H1 (cell line): ENCODE data around the gene KRT81. TPM values are rescaled to one million over a fixed set of nuclear protein-coding genes. Genes with fewer than 3 reads are reported as not detected.

Source experiments
- CTCF ChIA-PET: fragments of 300-600 bp; sonication (Branson Sonifier 250); formaldehyde crosslinking; loops from one replicate; lab custom pipeline; 2021; ENCODE audit not compliant: partially characterized antibody; lab: Charles Lee
- POLR2A ChIA-PET: fragments of 300-600 bp; sonication (Branson Sonifier 250); formaldehyde crosslinking; loops from one replicate; lab custom pipeline; 2021; ENCODE audit warnings: inconsistent platforms; ENCODE audit not compliant: partially characterized antibody; lab: Charles Lee
- DNase-seq, 2 experiments: peaks; one replicate each; pipeline versions ENCODE4 v3.0.0 to v3.0.0-alpha.2; 2010 to 2022; ENCODE audit warnings: low spot score in 2 of 2, low read depth in 1 of 2, mixed read lengths in 1 of 2
- FAIRE-seq: peaks from 2 replicates; lab custom pipeline; 2011; peaks lifted over from hg19 to GRCh38; lab: Jason Lieb, UNC
- H2AFZ ChIP-seq: 2 replicates; pipeline ENCODE4 v1.8.1; 2012; ENCODE audit warnings: low read length, inconsistent platforms
- H2AK5ac ChIP-seq: 2 replicates; pipeline ENCODE4 v1.6.1; 2013; ENCODE audit warnings: low read depth, low read length
- H2BK120ac ChIP-seq: replicated peaks from 2 replicates; pipeline ENCODE3; 2013; ENCODE audit warnings: low read depth, low read length, inconsistent platforms
- H2BK12ac ChIP-seq: 2 replicates; pipeline ENCODE4 v1.6.1; 2013; ENCODE audit warnings: low read depth, low read length
- H2BK15ac ChIP-seq: 2 replicates; pipeline ENCODE4 v1.6.1; 2013; ENCODE audit warnings: low read length
- H2BK20ac ChIP-seq: 2 replicates; pipeline ENCODE4 v1.6.1; 2013; ENCODE audit warnings: low read length
- H2BK5ac ChIP-seq: 2 replicates; pipeline ENCODE4 v1.6.1; 2013; ENCODE audit warnings: low read depth, low read length
- H3K14ac ChIP-seq: 2 replicates; pipeline ENCODE4 v1.6.1; 2013; ENCODE audit warnings: inconsistent platforms; ENCODE audit not compliant: insufficient read length
- H3K18ac ChIP-seq: 2 replicates; pipeline ENCODE4 v1.6.1; 2013; ENCODE audit warnings: low read length; ENCODE audit errors: extremely low read depth
- H3K23ac ChIP-seq: 2 replicates; pipeline ENCODE4 v1.6.1; 2013; ENCODE audit warnings: inconsistent platforms; ENCODE audit not compliant: insufficient read length
- H3K23me2 ChIP-seq: 2 replicates; pipeline ENCODE4 v1.6.1; 2013; ENCODE audit warnings: low read depth, low read length
- H3K27ac ChIP-seq: 2 replicates; pipeline ENCODE4 v1.6.1; 2011; ENCODE audit warnings: low read depth, low read length, inconsistent platforms
- H3K27me3 ChIP-seq, 4 experiments: replicated peaks in 1 of 4; 1 replicate in 1 of 4; 2 replicates in 3 of 4; pipeline versions ENCODE4 v1.6.1 to v1.8.1; 2011 to 2013; ENCODE audit warnings: low read length in 3 of 4, mild to moderate bottlenecking in 3 of 4, inconsistent platforms in 2 of 4, mixed read lengths in 2 of 4, moderate library complexity in 1 of 4; ENCODE audit not compliant: control insufficient read depth in 3 of 4, insufficient read depth in 3 of 4; ENCODE audit errors: extremely low read depth in 1 of 4
- H3K36me3 ChIP-seq, 4 experiments: 2 replicates each; pipeline versions ENCODE4 v1.6.1 to v1.8.1; 2011 to 2013; ENCODE audit warnings: mild to moderate bottlenecking in 4 of 4, low read length in 3 of 4, moderate library complexity in 2 of 4, control low read depth in 1 of 4, inconsistent platforms in 1 of 4; ENCODE audit not compliant: insufficient read depth in 4 of 4, control insufficient read depth in 2 of 4
- H3K4ac ChIP-seq: replicated peaks from 2 replicates; pipeline ENCODE3; 2013; ENCODE audit warnings: low read length, low read depth, mixed read lengths, inconsistent platforms; ENCODE audit not compliant: insufficient read length
- H3K4me1 ChIP-seq, 4 experiments: replicated peaks in 1 of 4; 1 replicate in 1 of 4; 2 replicates in 3 of 4; pipeline versions ENCODE4 v1.6.1 to v1.8.1; 2011 to 2013; ENCODE audit warnings: low read length in 3 of 4, inconsistent platforms in 2 of 4, mixed read lengths in 1 of 4; ENCODE audit not compliant: insufficient read depth in 4 of 4, control insufficient read depth in 3 of 4
- H3K4me2 ChIP-seq, 2 experiments: 2 replicates each; pipeline versions ENCODE4 v1.6.1 to v1.8.1; 2011 to 2013; ENCODE audit warnings: low read depth in 2 of 2, low read length in 2 of 2, control low read depth in 1 of 2, inconsistent platforms in 1 of 2, mild to moderate bottlenecking in 1 of 2; ENCODE audit not compliant: insufficient read depth in 1 of 2
- H3K4me3 ChIP-seq, 4 experiments: fragments of 200-600, 300-600 bp in 1 of 4; sonication (generic), shearing (Covaris generic), sonication (Bioruptor Twin) in 1 of 4; 2 replicates each; pipeline versions ENCODE4 v1.5.1 to v1.8.1; 2011 to 2016; ENCODE audit warnings: low read length in 4 of 4, low read depth in 3 of 4, control low read depth in 2 of 4, inconsistent platforms in 2 of 4, mild to moderate bottlenecking in 2 of 4, mixed read lengths in 1 of 4, moderate library complexity in 1 of 4; ENCODE audit not compliant: insufficient read depth in 2 of 4; ENCODE audit errors: extremely low read depth in 1 of 4
- H3K56ac ChIP-seq: replicated peaks from 2 replicates; pipeline ENCODE3; 2013; ENCODE audit warnings: low read depth, mild to moderate bottlenecking, mixed read lengths, low read length, inconsistent platforms; ENCODE audit not compliant: insufficient read length
- H3K79me1 ChIP-seq: 2 replicates; pipeline ENCODE4 v1.6.1; 2013; ENCODE audit warnings: low read depth, low read length, control low read depth
- H3K79me2 ChIP-seq, 2 experiments: 2 replicates each; pipeline versions ENCODE4 v1.6.1 to v1.8.1; 2012 to 2013; ENCODE audit warnings: low read length in 2 of 2, mild to moderate bottlenecking in 2 of 2, inconsistent platforms in 1 of 2; ENCODE audit not compliant: insufficient read depth in 2 of 2, control insufficient read depth in 1 of 2
- H3K9ac ChIP-seq, 4 experiments: replicated peaks in 1 of 4; 1 replicate in 1 of 4; 2 replicates in 3 of 4; pipeline versions ENCODE4 v1.6.1 to v1.8.1; 2011 to 2013; ENCODE audit warnings: low read depth in 3 of 4, low read length in 3 of 4, control low read depth in 2 of 4, mild to moderate bottlenecking in 2 of 4, moderate library complexity in 2 of 4, inconsistent platforms in 1 of 4; ENCODE audit errors: extremely low read depth in 1 of 4
- H3K9me3 ChIP-seq, 2 experiments: 2 replicates each; pipeline versions ENCODE4 v1.6.1 to v1.8.1; 2012 to 2013; ENCODE audit warnings: mild to moderate bottlenecking in 2 of 2, moderate library complexity in 2 of 2, control low read depth in 1 of 2, inconsistent platforms in 1 of 2, low read depth in 1 of 2, low read length in 1 of 2, mixed read lengths in 1 of 2; ENCODE audit not compliant: insufficient read depth in 2 of 2
- H4K20me1 ChIP-seq, 2 experiments: replicated peaks in 1 of 2; 2 replicates each; pipeline versions ENCODE3 to v1.8.1; 2011 to 2013; ENCODE audit warnings: inconsistent platforms in 2 of 2, low read length in 2 of 2, mild to moderate bottlenecking in 1 of 2; ENCODE audit not compliant: insufficient read depth in 2 of 2, control insufficient read depth in 1 of 2
- H4K5ac ChIP-seq: 2 replicates; pipeline ENCODE4 v1.6.1; 2013; ENCODE audit warnings: low read length, low read depth, mixed read lengths, inconsistent platforms; ENCODE audit not compliant: insufficient read length
- H4K8ac ChIP-seq: 2 replicates; pipeline ENCODE4 v1.8.0; 2013; ENCODE audit warnings: mild to moderate bottlenecking, moderate library complexity, low read length, inconsistent platforms; ENCODE audit not compliant: insufficient read depth; ENCODE audit errors: extremely low read depth
- H4K91ac ChIP-seq: replicated peaks from 2 replicates; pipeline ENCODE3; 2013; ENCODE audit warnings: low read length, mixed read lengths, inconsistent platforms; ENCODE audit not compliant: insufficient read length
- CBX5 ChIP-seq: fragments of 300-800, 300-1000 bp; sonication (generic); IDR thresholded peaks from 2 replicates; pipeline ENCODE4 v1.7.1; 2016; ENCODE audit warnings: antibody characterized with exemption, low read length, low read depth
- CTBP2 ChIP-seq: IDR thresholded peaks from 2 replicates; pipeline ENCODE4 v1.7.0; 2011; ENCODE audit warnings: borderline replicate concordance, mild to moderate bottlenecking, moderate library complexity, mixed read lengths, low read length; ENCODE audit not compliant: insufficient read depth, insufficient read length
- FOSL1 ChIP-seq: IDR thresholded peaks from 2 replicates; pipeline ENCODE4 v1.6.1; 2011; ENCODE audit warnings: mild to moderate bottlenecking, low read depth, low read length, moderate library complexity; ENCODE audit not compliant: insufficient read depth
- MAX ChIP-seq: IDR thresholded peaks from 2 replicates; pipeline ENCODE4 v1.6.1; 2012; ENCODE audit warnings: inconsistent platforms
- PHF8 ChIP-seq: fragments of 200-600 bp; sonication (generic); conservative IDR thresholded peaks from 2 replicates; pipeline ENCODE4 v1.7.1; 2012; ENCODE audit warnings: low read depth, mild to moderate bottlenecking, inconsistent platforms, low read length, moderate library complexity
- POLR2A ChIP-seq, 2 experiments: IDR thresholded peaks; 1 replicate in 1 of 2; 2 replicates in 1 of 2; pipeline ENCODE4 v1.6.1; 2011; ENCODE audit warnings: low read depth in 2 of 2, low read length in 2 of 2, mild to moderate bottlenecking in 2 of 2; ENCODE audit errors: control extremely low read depth in 1 of 2
- SP1 ChIP-seq: IDR thresholded peaks from 2 replicates; pipeline ENCODE4 v1.6.1; 2011; ENCODE audit warnings: low read depth, low read length
- WGBS, 2 experiments: shearing (Covaris generic) in 1 of 2; methylation state at CpG; one replicate each; pipeline versions ENCODE4 v1.1.6 to v1.1.7; 2013 to 2015; ENCODE audit warnings: low lambda C conversion rate in 2 of 2, mixed read lengths in 2 of 2, inconsistent platforms in 1 of 2, low coverage in 1 of 2, missing lambda C conversion rate in 1 of 2; ENCODE audit not compliant: insufficient replicate concordance in 2 of 2, insufficient coverage in 1 of 2, insufficient read length in 1 of 2; ENCODE audit errors: extremely low coverage in 1 of 2, missing lambda C conversion rate in 1 of 2; 5-methylcytosine and 5-hydroxymethylcytosine counted together
- polyA plus RNA-seq, 7 experiments: library from polyadenylated mRNA; depleted of rRNA in 3 of 7; stranded (reverse) in 5 of 7; unstranded in 2 of 7; fragments of >200 nt in 5 of 7; fragments of 200-250 nt in 2 of 7; gene quantifications; 1 replicate in 5 of 7; 2 replicates in 1 of 7; 4 replicates in 1 of 7; pipeline versions ENCODE4 v1.2.1 to v1.2.3, GENCODE V29; 2011 to 2013; ENCODE audit warnings: missing spikeins in 2 of 7, mixed read lengths in 2 of 7
- total RNA-seq: library from RNA; stranded (reverse); fragmentation: NEBNext Ultra II Directional; extraction: Animal tissue kit (Norgen Biotek cat#: 25700); gene quantifications from 2 replicates; pipeline ENCODE4 v1.2.1, GENCODE V29; 2021

The KRT81 gene
- total and polyA plus RNA-seq, 2 of the 8 experiments (the other 6 are each of a cell fraction or from before 2014, with no cell fraction given), result not detected

- H3K18ac ChIP-seq, result no peak overlapping the region
- H3K4me1 ChIP-seq, result peaks cover 0 to 3% (median 0%) of the 10 kb centered on the region in 4 experiments; a peak in 1 of 7 replicates
- TF ChIP-seq SP1 (no peak), PHF8 (no peak), CTBP2 (no peak), CBX5 (no peak), MAX (no peak), FOSL1 (no peak), POLR2A (IDR thresholded peaks at IDR 0.05; ENCODE audit: control extremely low read depth in 1 of 2, low read depth in 2 of 2, low read length in 2 of 2) (no peak)
- ChIA-PET CTCF (interaction anchor here (1.1 to 19.8 kb wide), 8 partner anchors 13 to 111 kb away, joined by 3 to 353 read pairs (median 5); partner anchors contain the start of genes KRT83 and KRT85), POLR2A (no interaction called here)
- no peak overlapping the region for H4K5ac ChIP-seq
- H2BK15ac ChIP-seq, result no peak overlapping the region
- no peaks in the 10 kb centered on the region for H3K79me2 ChIP-seq
- H3K4me2 ChIP-seq, result no peak overlapping the region
- no peak overlapping the region for H3K23ac ChIP-seq
- no peak overlapping the region for H2BK20ac ChIP-seq
- no peak overlapping the region for H3K27ac ChIP-seq
- H3K9ac ChIP-seq, result no peak overlapping the region
- H2BK12ac ChIP-seq, result no peak overlapping the region
- no peak overlapping the region for H4K91ac ChIP-seq
- H3K4ac ChIP-seq, result no peak overlapping the region
- H3K27me3 ChIP-seq, result no peaks in the 10 kb centered on the region
- WGBS, 2 experiments, result 91% methylated on average over 3 of the region's 3 CpGs; no CpG with 5 or more reads in 1 of the 2 experiments
- no peak overlapping the region for H3K56ac ChIP-seq
- no peak overlapping the region for H3K14ac ChIP-seq
- H2AK5ac ChIP-seq, result no peak overlapping the region
- H3K4me3 ChIP-seq, result no peak overlapping the region
- H3K36me3 ChIP-seq, result no peaks in the 10 kb centered on the region
- no peaks in the 10 kb centered on the region for H4K20me1 ChIP-seq
- no peak for FAIRE-seq
- no peaks in the 10 kb centered on the region for H3K9me3 ChIP-seq
- H4K8ac ChIP-seq, result no peak overlapping the region
- no peaks in the 10 kb centered on the region for H3K79me1 ChIP-seq
- H3K23me2 ChIP-seq, result no peaks in the 10 kb centered on the region
- no peak for DNase-seq
- no peak overlapping the region for H2BK5ac ChIP-seq
- no peak overlapping the region for H2AFZ ChIP-seq
- H2BK120ac ChIP-seq, result no peak overlapping the region
Measured at GRCh38 chr12:52333321-52333720, 42.0 kb upstream of the KRT81 start.
